ENCODE data around the gene SLAMF8. TPM values are rescaled to one million over a fixed set of nuclear protein-coding genes. Genes with fewer than 3 reads are reported as not detected.
A peak's percentile ranks its signal among the peaks of the same experiment; 100 is the strongest.

SLAMF8 gene
- total and polyA plus RNA-seq, 10 donors, result 12.9 to 40.0 (median 18.7) TPM

DNA sequence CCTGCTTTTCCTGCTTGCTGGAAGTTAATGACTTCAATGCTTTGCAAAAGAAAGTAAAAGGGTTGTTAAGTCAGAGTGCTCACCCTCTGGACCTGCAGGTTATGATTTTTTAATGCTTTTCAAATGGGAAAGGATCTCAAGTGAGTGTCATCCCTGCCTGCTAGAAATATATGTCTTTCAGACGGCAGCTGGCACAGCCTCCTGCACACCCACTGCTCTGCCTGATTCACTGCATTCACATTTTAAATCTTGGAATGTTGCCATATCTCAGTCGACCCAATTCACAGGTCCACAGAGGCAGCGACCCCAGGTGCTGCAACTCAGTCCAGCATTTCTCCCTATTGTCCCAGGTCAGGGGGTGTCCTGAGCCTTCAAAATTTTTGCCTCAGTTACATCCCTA, 35.2 kb upstream of the SLAMF8 start:
- TF ChIP-seq POLR2AphosphoS5 (IDR thresholded peaks at IDR 0.05), result no peak
- no peak for TF ChIP-seq POLR2A (IDR thresholded peaks at IDR 0.05)
- TF ChIP-seq, protein P1, sequence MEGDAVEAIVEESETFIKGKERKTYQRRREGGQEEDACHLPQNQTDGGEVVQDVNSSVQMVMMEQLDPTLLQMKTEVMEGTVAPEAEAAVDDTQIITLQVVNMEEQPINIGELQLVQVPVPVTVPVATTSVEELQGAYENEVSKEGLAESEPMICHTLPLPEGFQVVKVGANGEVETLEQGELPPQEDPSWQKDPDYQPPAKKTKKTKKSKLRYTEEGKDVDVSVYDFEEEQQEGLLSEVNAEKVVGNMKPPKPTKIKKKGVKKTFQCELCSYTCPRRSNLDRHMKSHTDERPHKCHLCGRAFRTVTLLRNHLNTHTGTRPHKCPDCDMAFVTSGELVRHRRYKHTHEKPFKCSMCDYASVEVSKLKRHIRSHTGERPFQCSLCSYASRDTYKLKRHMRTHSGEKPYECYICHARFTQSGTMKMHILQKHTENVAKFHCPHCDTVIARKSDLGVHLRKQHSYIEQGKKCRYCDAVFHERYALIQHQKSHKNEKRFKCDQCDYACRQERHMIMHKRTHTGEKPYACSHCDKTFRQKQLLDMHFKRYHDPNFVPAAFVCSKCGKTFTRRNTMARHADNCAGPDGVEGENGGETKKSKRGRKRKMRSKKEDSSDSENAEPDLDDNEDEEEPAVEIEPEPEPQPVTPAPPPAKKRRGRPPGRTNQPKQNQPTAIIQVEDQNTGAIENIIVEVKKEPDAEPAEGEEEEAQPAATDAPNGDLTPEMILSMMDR (IDR thresholded peaks at IDR 0.05 in 8 of 11, conservative IDR thresholded peaks at IDR 0.05 in 3 of 11), result no peak
- no peaks in the 10 kb centered on the region for H3K9me3 ChIP-seq
- 21 to 50% (median 28%) methylated on average over 3 of the region's 3 CpGs for WGBS, 5 donors
- no peak for DNase-seq
- H3K27me3 ChIP-seq (replicated peaks in 1 of 7), result peaks cover 0 to 33% (median 0%) of the 10 kb centered on the region in 7 donors
- no peaks in the 10 kb centered on the region for H3K36me3 ChIP-seq
- H3K27ac ChIP-seq, result no peak overlapping the region
- no peaks in the 10 kb centered on the region for H3K4me1 ChIP-seq
- no peak overlapping the region for H3K4me3 ChIP-seq
- intact Hi-C loops (cut with DNase I; ENCODE audit: low total_unique reads), result loop anchor here (10.0 kb wide), 1 partner anchor 577 kb away; no protein-coding TSS in a partner anchor

DNA sequence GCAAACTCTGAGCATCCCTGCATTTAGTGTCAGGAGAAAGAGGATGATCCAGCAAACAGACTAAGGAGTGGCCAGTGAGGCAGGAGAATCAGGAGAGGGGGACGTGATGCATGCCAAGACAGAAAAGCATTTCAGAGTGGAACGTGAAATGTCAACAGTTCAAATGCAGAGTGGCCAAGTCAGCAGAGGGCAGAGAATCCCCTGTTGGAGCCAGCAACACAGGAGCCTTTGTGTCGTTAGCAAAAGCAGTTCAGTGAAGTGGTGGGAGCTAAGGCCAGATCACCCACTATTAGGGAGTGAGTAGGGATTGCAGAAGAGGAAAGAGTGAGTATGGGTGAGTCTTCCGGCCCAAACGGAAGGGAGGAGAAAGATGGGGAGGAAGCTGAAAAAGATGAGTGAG, 31.1 kb upstream of the SLAMF8 start:
- intact Hi-C loops (cut with DNase I; ENCODE audit: low total_unique reads), result loop anchor here (5.0 to 10.0 kb wide), 2 partner anchors 212 to 581 kb away; no protein-coding TSS in a partner anchor
- no peaks in the 10 kb centered on the region for H3K9me3 ChIP-seq
- TF ChIP-seq POLR2A (IDR thresholded peaks at IDR 0.05), result no peak
- TF ChIP-seq POLR2AphosphoS5 (IDR thresholded peaks at IDR 0.05), result no peak
- TF ChIP-seq, protein P1 (IDR thresholded peaks at IDR 0.05 in 8 of 11, conservative IDR thresholded peaks at IDR 0.05 in 3 of 11), result no peak
- no peak overlapping the region for H3K4me3 ChIP-seq
- DNase-seq, result no peak
- WGBS, 5 donors, result 53 to 77% (median 70%) methylated on average over 5 of the region's 5 CpGs
- H3K36me3 ChIP-seq, result no peaks in the 10 kb centered on the region
- H3K27me3 ChIP-seq (replicated peaks in 1 of 7), result peaks cover 0 to 39% (median 0%) of the 10 kb centered on the region in 7 donors
- peaks cover 0 to 23% (median 17%) of the 10 kb centered on the region in 6 donors for H3K4me1 ChIP-seq
- no peak overlapping the region for H3K27ac ChIP-seq

DNA sequence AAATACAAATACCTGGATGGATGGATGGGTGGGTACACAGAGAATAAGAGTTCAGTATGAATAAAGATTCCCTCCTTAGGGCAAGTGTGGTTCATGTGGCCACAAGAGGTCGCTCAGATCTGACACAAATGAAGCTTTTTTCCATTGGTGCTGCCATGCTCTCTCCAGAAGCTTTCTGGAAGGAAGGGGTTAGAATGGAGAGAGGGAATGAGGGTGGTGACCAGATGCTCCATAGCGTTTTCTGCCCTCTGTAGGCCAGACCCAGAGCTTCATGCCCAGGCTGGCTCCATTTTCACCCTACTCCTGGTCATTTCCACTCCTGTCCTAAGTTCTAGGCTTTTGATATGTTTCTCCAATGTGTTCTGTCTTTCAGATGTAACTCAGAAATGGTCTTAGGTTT, 27.8 kb upstream of the SLAMF8 start:
- Histone ChIP-seq H3K9me3 (no peaks in the 10 kb centered on the region), H3K4me1 (peaks cover 2 to 54% (median 32%) of the 10 kb centered on the region in 6 donors), H3K36me3 (no peaks in the 10 kb centered on the region), H3K4me3 (no peak overlapping the region), H3K27me3 (replicated peaks in 1 of 7) (peaks cover 0 to 24% (median 0%) of the 10 kb centered on the region in 7 donors), H3K27ac (peak overlapping the region in 1 of 8 donors; percentile 24)
- intact Hi-C loops (cut with DNase I; ENCODE audit: low total_unique reads), result loop anchor here (5.0 to 10.0 kb wide), 2 partner anchors 208 to 584 kb away; no protein-coding TSS in a partner anchor
- no peak for DNase-seq
- 1 to 13% (median 2%) methylated on average over 2 of the region's 2 CpGs for WGBS, 5 donors
- TF ChIP-seq POLR2A (IDR thresholded peaks at IDR 0.05), result no peak
- TF ChIP-seq, protein P1 (IDR thresholded peaks at IDR 0.05 in 8 of 11, conservative IDR thresholded peaks at IDR 0.05 in 3 of 11), result peak in 10 of 11 experiments; percentile 56 to 85 (median 77)
- no peak for TF ChIP-seq POLR2AphosphoS5 (IDR thresholded peaks at IDR 0.05)

DNA sequence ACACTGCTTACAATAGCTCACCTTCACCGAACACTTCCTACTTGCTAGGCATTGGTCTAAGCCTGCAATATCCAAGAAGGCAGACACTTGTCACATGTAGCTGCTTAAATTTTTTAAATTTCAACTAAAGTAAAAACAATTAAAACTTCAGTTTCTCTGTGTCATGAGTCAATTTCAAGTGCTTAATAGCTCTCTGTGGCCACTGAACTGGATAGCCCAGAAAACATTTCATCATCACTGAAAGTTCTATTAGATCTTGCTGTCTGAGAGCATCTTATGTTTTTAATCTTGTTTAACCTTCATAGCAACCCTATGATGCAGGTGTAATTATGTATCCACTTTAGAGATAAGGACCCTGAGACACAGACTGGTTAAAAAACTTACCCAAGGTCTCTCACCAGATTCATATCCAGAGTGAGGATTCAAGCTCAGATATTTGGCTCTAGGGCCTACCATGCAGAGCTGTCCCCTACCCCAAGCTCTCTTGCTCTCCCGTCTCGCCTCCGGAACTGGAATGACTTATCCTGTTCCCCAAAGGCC, 27.2 kb upstream of the SLAMF8 start:
- Histone ChIP-seq H3K4me3 (no peak overlapping the region), H3K4me1 (peaks cover 5 to 61% (median 35%) of the 10 kb centered on the region in 6 donors), H3K27me3 (replicated peaks in 1 of 7) (peaks cover 0 to 19% (median 0%) of the 10 kb centered on the region in 7 donors), H3K36me3 (no peaks in the 10 kb centered on the region), H3K9me3 (no peaks in the 10 kb centered on the region), H3K27ac (peak overlapping the region in 2 of 8 donors; percentile 10 to 24)
- TF ChIP-seq, protein P1 (IDR thresholded peaks at IDR 0.05 in 8 of 11, conservative IDR thresholded peaks at IDR 0.05 in 3 of 11), result no peak
- TF ChIP-seq POLR2A (IDR thresholded peaks at IDR 0.05), result no peak
- no peak for TF ChIP-seq POLR2AphosphoS5 (IDR thresholded peaks at IDR 0.05)
- DNase-seq, result no peak
- intact Hi-C loops (cut with DNase I; ENCODE audit: low total_unique reads), result loop anchor here (5.0 to 10.0 kb wide), 2 partner anchors 208 to 585 kb away; no protein-coding TSS in a partner anchor
- WGBS, 5 donors, result 80 to 96% (median 93%) methylated on average over 4 of the region's 4 CpGs
